HG03095 (cell line): Measurements from ENCODE around the gene XG.

ENCODE experiments used
- ATAC-seq: cut with Tn5 transposase; IDR thresholded peaks from one replicate; pipeline ENCODE4 v1.9.1; 2021; ENCODE audit warnings: moderate library complexity; ENCODE audit not compliant: unreplicated experiment

Gene XG

DNA sequence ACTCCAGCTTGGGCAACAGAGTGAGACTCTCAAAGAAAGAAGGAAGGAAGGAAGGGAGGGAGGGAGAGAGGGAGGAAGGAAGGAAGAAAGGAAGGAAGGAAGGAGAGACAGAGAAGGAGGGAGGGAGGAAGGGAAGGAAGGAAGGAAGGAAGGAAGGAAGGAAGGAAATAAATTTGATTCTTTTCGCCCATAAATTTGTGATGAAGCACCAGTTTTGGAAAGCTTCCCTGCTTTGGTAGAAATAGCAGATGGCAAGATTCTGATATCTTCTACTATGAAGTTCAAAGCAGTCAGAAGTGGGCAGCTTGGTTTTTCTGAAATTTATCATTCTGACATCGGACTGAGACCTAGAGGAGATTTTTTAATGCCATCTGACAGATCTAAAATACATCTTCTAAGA lies 65.2 kb downstream of the XG start:
- no peak for ATAC-seq

DNA sequence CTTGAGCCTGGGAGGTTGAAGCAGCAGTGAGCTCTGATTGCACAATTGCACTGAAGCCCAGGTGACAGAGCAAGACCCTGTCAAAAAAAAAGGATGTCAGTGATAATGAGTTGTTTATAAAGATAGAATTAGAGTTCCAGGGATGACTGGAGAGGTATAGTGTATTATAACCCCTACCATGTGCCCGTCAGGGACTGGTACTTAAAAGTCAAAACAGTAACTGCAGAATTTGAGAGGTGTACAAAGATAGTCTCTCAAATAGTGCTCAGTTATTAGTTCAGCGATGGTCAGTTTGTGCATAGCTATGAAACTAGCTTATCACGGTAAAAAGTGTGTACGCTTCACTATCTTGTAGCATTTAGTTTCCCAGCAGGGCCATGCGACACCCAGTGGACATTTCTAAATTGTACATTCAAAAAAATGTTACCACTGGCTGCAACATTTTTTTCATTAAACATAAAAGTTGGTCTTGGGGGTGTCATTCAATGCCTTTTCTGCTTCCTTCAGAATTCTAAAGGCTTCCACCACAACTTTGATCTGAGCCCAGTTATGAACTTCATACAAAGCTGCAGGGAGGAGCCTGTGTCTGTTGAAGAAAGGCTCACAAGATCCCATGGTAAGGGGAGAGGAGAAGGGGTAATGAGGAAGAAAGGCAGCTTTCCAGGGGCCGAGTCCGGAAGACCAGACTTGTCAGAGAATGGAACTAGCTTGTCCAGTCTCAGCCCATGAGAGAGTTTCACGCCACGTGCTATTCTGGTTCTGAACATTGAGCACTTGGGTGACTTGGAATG lies 67.7 kb downstream of the XG start:
- no peak for ATAC-seq

DNA sequence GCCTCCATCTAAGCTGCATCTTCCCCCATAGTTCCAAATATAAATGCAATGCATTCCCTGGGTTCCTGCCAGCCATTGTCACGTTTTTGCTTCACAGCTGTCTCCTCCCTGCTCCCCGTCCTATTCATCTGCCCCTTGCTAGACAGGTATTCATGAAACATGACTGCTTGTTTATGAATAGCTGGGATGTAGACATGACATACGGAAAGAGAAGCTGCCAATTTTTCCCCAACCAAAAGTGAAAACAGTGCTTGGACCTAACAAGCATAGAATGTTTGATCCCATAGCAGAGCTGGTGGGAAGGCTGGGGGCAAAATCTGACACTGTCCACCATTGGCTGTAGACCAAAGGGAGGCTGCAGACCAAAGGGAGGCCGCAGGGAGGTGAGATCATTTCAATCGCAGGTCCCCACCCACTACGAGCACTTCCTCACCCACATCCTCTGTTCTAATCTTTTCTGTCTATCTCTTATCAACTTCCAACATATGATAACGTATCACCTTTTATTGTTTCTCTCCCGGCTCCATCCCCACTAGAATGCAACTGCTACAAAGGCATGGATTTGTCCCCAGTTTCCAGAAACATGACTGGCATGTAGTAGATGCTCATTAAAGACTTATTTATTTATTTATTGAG lies 68.4 kb downstream of the XG start:
- no peak for ATAC-seq

DNA sequence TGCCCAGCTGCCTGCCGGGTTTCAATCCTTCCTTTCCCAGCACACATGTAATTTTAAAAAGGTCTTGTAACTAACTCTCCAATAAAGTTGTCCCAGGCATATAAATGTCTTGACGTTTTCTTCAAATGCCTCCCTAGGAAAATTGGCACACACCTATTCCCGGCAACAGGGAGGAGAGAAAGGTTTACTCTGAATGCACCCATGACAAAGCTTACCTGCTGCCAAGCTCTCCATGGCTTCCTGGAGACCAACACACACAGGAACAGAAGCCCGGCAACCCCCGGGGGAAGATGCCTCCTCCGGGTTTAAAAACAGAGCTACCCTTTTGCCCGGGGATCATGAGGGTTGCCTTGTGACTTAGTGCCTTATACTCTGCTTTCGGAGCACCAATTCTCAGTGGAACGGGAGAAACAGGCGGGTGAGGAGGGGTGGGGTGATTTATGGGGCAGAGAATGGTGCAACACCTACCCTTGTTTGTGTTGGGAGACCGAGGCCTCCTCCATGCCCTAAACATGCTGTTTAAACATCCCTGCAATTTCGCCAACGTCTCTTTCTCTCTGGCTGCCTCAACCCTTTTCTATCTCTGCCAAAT lies 72.1 kb downstream of the XG start:
- no peak for ATAC-seq

DNA sequence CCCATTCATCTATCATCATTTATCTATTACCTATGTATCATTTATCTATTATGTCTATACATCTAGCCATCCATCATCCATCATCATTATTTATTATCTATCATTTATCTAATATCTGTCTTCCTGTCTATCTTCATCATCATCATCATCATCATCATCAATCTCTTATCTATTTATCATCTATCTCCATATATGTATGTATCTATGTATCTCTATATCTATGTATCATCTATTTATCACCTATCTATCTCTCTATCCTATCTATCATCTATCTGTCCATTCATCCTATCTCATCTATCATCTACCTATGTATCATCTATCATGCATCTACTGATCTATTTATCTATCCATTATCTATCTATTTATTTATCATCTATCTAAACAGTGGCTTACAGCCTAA lies 73.0 kb downstream of the XG start:
- ATAC-seq = no peak

DNA sequence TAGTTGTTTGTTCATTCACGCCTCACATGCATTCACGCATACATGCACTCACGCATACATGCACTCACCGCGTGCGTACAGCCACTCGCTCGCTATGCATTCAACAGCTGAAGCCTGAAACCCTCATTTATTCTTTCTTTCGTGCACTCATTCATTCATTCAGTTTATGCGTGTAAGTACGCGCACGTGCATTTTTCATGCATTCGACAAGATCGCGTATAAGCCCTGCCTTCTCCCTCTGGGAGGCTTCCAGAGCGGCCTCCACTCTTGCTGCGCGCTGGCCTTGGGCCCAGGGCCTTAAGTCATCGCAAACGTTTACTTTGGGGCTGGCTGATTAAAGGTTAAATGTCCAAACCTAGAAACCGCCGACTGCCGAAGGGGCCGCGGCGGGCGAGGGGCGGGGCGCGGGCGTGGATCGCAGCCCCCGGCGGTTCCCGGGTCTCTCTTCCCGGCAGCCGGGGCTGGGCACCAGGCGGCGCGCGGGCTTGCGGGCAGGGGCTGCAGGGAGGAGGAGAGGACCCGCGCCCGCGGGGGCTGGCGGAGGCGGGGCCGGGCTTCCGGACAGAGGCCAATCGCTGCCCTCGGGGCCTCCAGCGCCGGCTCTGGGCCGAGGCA lies 76.6 kb downstream of the XG start, which contains the start of gene GYG2:
TSS of gene GYG2 (plus strand) at position 587 of the 615 bp plus-strand sequence. CDS start 1,259 bp downstream, outside the sequence.
- ATAC-seq = no peak

DNA sequence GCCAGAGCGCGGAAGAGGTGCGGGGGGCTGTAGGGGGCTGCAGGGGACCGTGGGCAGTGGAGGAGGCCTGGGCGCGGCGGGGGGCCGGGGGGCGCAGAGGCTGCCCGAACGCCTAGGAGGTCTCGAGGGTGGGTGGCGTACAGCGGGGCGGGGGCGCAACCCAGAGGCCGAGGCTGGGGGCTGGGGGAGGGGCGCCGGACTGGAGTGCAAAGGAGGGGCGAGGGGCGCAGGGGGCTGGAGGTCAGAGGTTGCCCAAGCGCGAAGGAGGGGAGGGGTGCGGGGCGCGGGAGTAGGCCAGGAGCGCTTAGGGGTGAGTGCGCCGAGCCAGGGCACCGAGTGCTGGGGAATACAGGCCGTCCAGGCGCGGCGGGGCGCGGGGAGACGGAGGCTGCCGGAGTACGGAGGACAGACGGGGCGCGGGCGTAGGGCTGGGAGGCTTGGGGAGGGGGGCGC lies 77.1 kb downstream of the XG start:
- ATAC-seq = no peak

DNA sequence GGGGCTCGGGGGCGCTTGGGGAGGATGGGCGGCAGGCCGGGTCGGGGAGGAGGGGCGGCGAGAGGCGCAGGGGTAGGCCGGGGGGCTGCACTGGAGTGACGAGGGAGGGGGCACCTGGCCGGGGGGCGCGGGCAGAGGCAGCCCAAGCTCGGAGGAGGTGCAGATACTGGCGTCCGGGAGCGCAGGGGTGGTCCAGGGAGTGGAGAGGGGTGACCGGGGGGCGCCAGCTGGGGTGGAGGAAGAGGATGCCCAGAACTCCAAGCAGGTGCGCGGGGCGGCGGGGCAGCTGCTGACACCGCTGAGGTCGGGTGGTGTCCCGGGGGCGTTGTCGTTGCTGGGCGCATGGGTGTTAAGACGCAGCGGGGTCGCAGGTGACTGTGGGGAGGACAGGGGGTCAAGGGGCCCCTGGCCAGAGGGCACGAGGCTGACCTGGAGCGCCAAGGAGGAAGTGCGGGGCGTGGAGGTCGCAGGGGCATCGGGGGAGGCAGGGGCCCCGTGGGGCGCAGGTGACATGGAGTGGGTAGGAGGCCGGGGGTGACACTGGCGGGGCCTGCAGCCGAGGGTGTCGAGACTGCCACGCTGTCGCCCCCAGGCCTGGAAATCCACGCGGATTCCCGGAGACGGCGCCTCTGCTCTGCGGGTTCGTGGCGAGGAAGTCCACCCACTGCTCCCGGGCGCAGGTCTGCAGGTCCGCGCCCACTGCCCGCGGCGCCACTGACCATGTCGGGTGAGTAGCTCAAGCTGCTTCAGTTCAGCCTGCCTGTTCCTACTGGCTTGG lies 77.8 kb downstream of the XG start:
- ATAC-seq = no peak

DNA sequence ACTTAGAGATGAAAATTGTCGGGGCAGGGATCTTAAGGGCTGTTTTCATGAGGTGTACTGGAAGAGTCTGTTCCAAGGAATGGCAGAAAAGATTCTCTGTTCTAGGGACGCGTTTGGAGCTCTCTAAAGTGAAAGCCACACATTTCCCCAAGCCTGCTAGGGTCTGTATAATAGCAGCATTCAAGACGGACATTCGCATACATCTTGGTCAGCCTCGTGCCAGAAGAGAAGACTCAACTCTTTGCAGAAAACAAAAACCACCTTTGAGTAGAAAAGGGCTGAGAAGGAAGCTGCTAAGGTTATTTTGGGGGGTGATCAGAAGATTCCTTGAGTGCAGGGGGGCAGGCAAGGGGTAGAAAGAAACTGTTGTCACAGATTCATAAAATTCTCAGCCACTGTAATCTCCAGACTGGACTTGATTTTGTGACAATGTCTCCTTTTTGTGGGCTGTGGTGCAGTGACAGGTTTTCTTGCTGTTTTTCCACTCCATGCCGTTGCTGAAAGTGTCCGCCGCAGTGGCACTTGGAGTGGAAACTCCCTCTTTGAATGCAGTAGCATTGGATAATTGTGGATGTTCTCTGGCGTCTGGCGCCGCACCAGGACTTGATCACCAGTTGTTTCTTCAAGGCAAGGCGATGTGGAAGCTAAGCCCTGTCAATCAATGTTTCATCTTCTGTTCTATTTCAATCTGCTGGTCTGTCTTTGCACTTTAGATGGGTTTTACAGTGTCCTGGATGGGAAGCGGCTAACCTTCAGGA lies 79.8 kb downstream of the XG start:
- no peak for ATAC-seq

DNA sequence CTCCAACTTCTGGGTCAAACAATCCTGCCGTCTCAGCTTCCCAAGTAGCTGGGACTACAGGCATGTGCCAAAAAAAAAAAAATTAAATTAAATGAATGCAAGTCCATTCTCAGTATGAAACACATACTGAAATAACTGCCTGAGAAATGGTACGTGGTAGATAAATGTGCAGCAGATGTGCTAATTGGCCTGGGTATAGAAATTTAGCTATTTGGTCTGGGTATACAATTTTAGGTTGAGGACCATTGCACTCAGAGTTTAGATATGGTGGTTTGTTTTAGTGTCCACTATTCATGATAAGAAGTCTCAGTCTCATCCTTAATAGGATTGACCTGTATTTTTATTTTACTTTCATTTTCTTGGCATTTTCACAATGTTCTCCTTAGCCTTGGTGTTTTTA lies 86.1 kb downstream of the XG start:
- ATAC-seq = no peak

DNA sequence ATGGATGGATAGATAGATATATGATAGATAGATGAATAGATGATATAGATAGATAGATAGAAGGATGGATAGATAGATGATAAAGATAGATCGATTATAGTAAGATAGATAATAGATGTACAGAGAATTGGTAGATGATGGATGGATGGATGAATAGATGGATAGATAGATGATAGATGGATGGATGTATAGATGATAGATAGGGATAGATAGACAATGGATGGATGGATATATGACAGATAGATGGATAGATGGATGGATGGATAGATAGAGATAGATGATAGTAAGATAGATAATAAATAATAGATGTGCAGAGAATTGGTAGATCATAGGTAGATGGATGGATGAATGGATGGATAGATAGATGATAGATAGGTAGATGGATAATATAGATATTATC lies 89.1 kb downstream of the XG start:
- ATAC-seq = no peak

DNA sequence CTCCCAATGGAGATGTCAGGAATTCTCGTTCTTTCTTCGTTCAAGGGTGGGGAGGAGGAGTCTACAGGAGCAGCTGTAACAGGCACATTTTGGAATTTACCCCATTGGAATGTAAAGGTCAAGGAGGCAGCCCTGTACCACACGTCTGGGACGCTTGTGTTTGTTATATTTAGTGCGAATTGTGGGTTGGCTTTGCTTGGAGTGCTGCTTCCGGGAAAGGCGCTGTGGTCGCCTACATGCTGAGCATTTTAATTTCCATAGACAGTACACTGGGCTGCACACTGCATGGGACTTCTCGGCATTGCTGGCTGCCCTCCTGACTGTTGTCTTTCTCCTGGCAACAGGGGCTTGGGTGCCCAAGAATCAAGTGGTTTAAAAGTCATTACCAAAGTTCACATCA lies 89.7 kb downstream of the XG start:
- ATAC-seq = no peak

DNA sequence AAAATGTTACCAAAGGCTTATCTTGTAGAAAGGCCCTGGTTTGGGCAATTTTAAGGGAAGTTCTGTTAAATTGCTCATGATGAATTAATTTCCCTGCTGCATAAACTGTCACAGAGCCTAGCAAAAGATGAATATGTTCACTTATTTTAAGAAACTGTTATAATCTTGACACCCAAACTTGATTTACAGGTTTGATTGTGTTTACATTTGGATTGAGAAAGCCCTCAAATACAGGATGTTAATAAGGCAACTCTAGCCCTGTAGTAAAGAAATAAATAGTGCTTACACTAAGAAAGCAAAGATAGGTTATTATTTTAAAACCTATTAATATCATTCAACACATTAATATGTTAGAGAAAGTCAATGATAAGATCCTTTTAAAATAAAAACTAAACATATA lies 95.2 kb downstream of the XG start:
- no peak for ATAC-seq

DNA sequence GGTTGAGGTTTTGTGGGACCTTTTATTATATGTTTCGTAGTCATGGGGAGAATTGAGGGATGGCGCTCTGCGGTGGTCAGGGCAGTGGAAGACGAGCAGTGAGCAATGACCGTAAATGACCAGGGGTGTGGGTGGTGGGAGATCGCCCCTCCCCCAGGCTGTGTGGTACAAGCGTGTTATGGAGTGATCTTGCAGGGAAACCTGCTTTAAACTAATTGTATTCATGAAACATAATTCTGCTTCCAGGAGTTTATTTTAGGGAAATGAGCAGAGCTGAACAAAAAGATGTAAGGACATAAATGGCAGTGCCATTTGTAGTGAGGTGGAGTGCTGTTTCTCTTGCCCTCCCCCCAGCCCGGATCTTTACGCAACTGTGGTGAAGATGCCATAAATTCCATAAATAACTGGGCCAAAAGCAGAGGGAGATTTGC lies 97.0 kb downstream of the XG start:
- no peak for ATAC-seq

DNA sequence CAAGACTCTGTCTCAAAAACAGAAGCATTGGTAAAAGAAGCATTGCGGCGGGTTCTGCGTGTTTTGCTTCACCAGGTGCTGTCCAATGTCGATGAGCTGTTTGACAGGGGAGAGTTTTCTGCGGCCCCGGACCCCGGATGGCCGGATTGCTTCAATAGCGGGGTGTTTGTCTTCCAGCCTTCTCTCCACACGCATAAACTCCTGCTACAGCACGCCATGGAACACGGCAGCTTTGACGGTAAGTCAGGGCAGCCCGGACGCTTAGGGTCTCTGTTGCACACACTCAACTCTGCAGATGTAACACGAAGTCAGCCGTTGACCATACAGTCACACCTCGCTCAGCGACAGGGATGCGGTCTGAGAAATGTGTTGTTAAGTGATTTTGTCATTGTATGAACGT lies 103.1 kb downstream of the XG start:
- ATAC-seq = no peak

DNA sequence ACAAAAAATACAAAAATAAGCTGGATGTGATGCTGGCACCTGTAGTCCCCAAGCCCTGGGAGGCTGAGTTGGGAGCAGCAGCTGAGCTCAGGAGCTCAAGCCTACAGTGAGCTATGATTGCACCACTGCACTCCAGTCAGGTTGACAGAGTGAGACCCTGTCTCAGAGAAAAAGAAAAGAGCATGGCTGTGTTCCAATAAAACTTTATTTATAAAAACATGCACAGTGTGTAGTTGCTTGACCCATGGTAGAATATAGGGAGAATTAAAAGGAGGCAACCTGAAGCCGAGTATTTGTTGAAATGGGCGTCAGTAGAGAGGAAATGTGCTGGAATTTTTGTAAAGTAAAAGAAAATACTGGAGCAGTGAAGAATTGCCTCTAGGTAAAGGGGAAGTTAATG lies 103.9 kb downstream of the XG start:
- no peak for ATAC-seq

DNA sequence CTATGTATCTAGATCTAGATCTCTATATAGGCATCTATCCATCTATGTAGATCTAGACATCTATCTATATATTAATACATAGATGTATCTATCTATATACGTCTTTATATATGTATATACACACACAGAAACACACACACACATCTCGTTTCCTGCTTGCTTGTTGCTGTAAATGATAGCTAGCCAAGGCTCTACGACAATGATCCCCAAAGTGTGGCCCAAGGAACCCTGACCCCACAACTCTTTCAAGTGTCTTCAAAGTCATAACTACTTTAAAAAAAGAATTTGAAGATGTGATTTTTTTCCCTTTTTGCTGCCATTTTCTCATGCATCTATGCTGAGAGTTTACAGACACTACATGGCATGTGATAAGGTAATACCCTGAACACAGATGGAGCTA lies 105.7 kb downstream of the XG start:
- ATAC-seq = no peak

DNA sequence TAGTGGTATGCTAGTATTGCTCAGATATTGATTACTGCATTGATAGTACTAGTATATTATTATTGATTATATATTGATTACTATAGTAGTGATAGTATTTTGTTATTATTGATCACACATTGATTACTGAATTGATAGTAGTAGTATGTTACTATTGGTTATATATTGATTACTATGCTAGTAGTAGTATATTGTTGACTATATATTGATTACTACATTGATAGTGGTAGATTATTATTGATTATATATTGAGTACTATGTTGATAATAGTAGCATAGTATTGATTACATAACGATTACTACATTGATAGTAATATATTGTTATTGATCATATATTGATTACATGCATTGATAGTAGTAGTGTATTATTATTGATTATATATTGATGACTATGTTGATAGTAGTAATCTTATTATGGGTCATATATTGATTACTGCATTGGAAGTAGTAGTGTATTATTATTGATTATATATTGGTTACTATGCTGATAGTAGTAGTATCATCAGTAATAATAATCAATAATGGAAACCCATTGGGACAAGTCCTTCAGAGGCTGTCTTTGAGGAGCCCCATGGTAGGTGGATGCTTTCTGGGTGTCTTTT lies 107.5 kb downstream of the XG start:
- no peak for ATAC-seq

DNA sequence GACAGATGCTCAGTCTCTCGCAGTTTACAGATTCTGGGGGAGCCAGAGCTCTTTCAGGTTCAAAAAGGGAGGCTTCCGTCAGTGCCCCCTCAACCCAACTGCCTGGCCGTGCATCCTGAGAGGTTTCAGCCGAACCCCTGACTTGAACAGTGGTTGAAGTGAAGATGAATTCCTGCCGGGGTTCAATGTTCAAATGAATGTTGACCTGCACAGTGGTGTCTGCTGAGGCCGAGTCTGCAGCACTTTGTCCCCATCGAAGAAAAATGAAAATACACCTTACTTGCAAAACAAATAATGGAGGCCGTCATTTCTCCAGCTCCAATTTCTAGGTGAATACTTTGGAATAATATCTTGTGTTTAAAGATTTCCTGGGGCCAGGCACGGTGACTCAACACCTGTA lies 110.6 kb downstream of the XG start:
- ATAC-seq = no peak

DNA sequence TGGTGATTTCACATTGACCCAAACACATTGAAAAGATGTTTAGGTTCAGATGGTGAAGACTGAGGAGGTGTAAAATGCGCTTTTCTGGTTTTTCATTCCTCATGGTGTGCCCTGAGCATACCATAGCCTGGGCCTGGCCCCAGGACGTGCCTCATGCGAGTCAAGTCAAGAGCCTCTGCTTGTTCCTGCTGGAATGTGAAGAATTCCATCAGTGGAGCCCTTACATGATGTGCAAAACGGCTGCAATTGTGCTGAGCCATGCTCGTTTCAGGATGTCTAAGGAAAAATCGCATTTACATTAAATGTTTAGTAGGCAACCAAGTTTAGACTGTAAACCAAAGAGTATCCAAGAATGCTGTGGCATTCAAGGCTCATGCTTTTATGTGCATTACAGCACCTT lies 111.8 kb downstream of the XG start:
- ATAC-seq = no peak
